HFFc6 (cell line): ENCODE results near the gene C16orf82. TPM values are rescaled to one million over a fixed set of nuclear protein-coding genes. Genes with fewer than 3 reads are reported as not detected.
A peak's percentile ranks its signal among the peaks of the same experiment; 100 is the strongest.
"Not testable (repeated sequence)": the region's sequence is repeated elsewhere in the genome, so short reads cannot be mapped to it uniquely, and the experiment has no call there.

Experiments used
- DNase-seq: peaks from one replicate; pipeline ENCODE4 v3.0.0-alpha.2; 2018
- H3K27ac Mint-ChIP-seq: 2 replicates; pipeline ENCODE4 v1.8.0; 2020; ENCODE audit warnings: mild to moderate bottlenecking, mixed read lengths
- H3K27me3 Mint-ChIP-seq: 2 replicates; pipeline ENCODE4 v1.8.0; 2021; ENCODE audit warnings: mild to moderate bottlenecking, moderate library complexity, mixed read lengths; ENCODE audit not compliant: insufficient read depth
- H3K36me3 Mint-ChIP-seq: 2 replicates; pipeline ENCODE4 v1.8.0; 2021; ENCODE audit warnings: low read depth, mixed read lengths
- H3K4me1 Mint-ChIP-seq: 2 replicates; pipeline ENCODE4 v1.8.0; 2020; ENCODE audit warnings: low read depth, mixed read lengths
- H3K4me3 Mint-ChIP-seq: 2 replicates; pipeline ENCODE4 v1.8.0; 2020; ENCODE audit warnings: mild to moderate bottlenecking, moderate library complexity, mixed read lengths
- H3K9me3 Mint-ChIP-seq: 2 replicates; pipeline ENCODE4 v1.8.0; 2020; ENCODE audit warnings: mild to moderate bottlenecking, mixed read lengths
- CTCF ChIP-seq: fragments of 200-600 bp; sonication (generic); IDR thresholded peaks from 2 replicates; pipeline ENCODE4 v1.5.0; 2021; ENCODE audit warnings: antibody characterized with exemption, mild to moderate bottlenecking
- total RNA-seq, 6 experiments: library from RNA; stranded (reverse); fragmentation: NEBNext Ultra II Directional; extraction: Animal tissue kit (Norgen Biotek cat#: 25700); gene quantifications; 2 replicates in 1 of 6; 3 replicates in 5 of 6; pipeline ENCODE4 v1.2.3, GENCODE V29; 2021

Gene C16orf82
- total RNA-seq, 6 experiments from 2014 or later: not detected

DNA sequence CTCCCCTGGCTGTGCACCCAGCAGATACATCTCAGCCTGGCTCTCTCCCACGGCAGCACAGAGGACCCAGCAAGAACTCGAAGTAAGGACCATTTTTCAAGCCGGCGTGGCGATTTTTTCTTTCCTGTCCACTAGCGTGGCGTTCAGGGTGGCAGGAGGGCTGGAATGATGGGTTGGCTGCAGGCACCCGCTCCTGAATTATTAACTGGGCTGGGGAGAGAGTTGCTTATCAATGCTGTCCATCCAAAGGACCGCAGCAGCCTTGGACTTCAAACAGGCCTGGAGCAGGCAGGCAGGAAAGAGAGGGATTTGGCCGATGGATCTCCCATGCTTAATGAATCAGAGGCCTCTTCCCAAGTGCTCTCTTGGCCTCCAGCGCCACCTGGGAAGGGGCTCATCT lies 7.0 kb downstream of the C16orf82 start:
- Mint-ChIP-seq H3K4me1 (no peaks in the 10 kb centered on the region), H3K36me3 (no peaks in the 10 kb centered on the region), H3K27me3 (peaks cover 28% of the 10 kb centered on the region), H3K9me3 (no peaks in the 10 kb centered on the region), H3K4me3 (no peak overlapping the region), H3K27ac (no peak overlapping the region)
- no peak for TF ChIP-seq CTCF
- DNase-seq: no peak

DNA sequence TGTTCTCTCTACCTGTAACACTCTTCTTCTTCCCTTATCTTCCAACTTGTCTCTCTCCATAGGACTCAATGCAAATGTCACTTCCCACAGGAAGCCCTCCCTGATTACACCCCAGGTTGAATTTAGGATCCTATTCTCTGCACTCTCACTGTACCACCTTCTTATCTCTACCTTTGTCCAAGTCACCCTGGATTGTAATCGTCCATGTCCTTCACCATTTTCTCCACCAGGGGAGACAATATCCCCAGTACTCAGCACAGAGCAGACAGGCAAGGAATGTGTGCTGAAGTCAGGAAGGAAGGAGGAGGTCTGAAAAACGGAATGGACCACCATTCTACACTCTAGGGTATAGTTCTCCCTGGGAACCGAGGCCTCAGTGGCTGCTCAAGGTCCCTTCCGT lies 14.2 kb downstream of the C16orf82 start:
- Mint-ChIP-seq H3K4me3 (no peak overlapping the region), H3K27me3 (peaks cover 18% of the 10 kb centered on the region), H3K4me1 (no peaks in the 10 kb centered on the region), H3K36me3 (no peaks in the 10 kb centered on the region), H3K27ac (no peak overlapping the region), H3K9me3 (no peaks in the 10 kb centered on the region)
- peak; percentile 21 for DNase-seq
- TF ChIP-seq CTCF: peak; percentile 75

DNA sequence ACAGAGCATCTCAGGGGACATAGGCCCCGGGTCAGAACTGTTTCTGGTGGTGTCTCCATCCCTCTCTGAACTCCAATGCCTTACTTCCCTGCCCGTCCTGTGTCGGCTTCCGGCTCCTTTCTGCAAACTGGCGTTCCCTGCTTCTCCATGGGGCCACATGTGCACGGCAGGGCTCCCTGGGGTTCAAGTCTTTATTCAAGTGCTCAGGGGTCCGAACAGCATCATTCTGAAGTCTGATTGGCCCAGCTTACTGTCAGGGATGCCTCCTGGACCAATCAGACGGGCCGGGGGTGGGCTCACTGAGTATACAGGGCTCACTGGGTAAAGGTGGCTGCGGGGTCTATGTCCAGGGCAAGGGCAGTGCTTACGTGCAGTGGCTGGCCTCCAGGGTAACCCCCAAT lies 17.1 kb downstream of the C16orf82 start:
- Mint-ChIP-seq H3K27ac (no peak overlapping the region), H3K9me3 (no peaks in the 10 kb centered on the region), H3K4me3 (no peak overlapping the region), H3K36me3 (no peaks in the 10 kb centered on the region), H3K4me1 (no peaks in the 10 kb centered on the region), H3K27me3 (peaks cover 8% of the 10 kb centered on the region)
- no peak for DNase-seq
- TF ChIP-seq CTCF: no peak

GRCh38 chr16:27084307-27085028 lies 17.7 kb downstream of the C16orf82 start:
- no peak for DNase-seq
- Mint-ChIP-seq H3K9me3 (no peaks in the 10 kb centered on the region), H3K36me3 (no peaks in the 10 kb centered on the region), H3K27ac (no peak overlapping the region), H3K4me1 (no peaks in the 10 kb centered on the region), H3K27me3 (peaks cover 8% of the 10 kb centered on the region), H3K4me3 (no peak overlapping the region)
- no peak for TF ChIP-seq CTCF

- Mint-ChIP-seq H3K27ac (no peak overlapping the region), H3K36me3 (no peaks in the 10 kb centered on the region), H3K9me3 (no peaks in the 10 kb centered on the region), H3K27me3 (peaks cover 10% of the 10 kb centered on the region), H3K4me1 (no peaks in the 10 kb centered on the region), H3K4me3 (no peak overlapping the region)
- no peak for DNase-seq
- no peak for TF ChIP-seq CTCF
Measured at GRCh38 chr16:27085182-27085581, 18.5 kb downstream of the C16orf82 start.

- not testable (repeated sequence) for H3K4me3 Mint-ChIP-seq, H3K36me3 Mint-ChIP-seq, H3K9me3 Mint-ChIP-seq, H3K4me1 Mint-ChIP-seq, DNase-seq, H3K27ac Mint-ChIP-seq
- H3K27me3 Mint-ChIP-seq: peaks cover 10% of the 10 kb centered on the region
Measured at GRCh38 chr16:27086031-27086430, 19.3 kb downstream of the C16orf82 start.
